ENCODE results near the gene COL18A1.

The COL18A1 gene

GRCh38 chr21:45358261-45358670, 46.7 kb upstream of the COL18A1 start:
- no peaks in the 10 kb centered on the region for H3K36me3 ChIP-seq (replicated peaks)
- DNase-seq = no peak
- TF ChIP-seq CTCF (IDR thresholded peaks at IDR 0.05; ENCODE audit: low read depth, low read length, missing control alignments) = no peak
- no peaks in the 10 kb centered on the region for H3K27me3 ChIP-seq (replicated peaks)
- in situ Hi-C loops (cut with HindIII; ENCODE audit: low pct_ligation_motif_present, low sequenced_read_pairs) = no loop called here
- H3K27ac ChIP-seq = no peak overlapping the region
- H3K4me3 ChIP-seq (ENCODE audit: low read depth, low read length) = no peak overlapping the region

GRCh38 chr21:45358711-45359310, 46.2 kb upstream of the COL18A1 start:
- Histone ChIP-seq H3K36me3 (replicated peaks) (no peaks in the 10 kb centered on the region), H3K27me3 (replicated peaks) (no peaks in the 10 kb centered on the region), H3K27ac (no peak overlapping the region), H3K4me3 (ENCODE audit: low read depth, low read length) (no peak overlapping the region)
- DNase-seq = no peak
- TF ChIP-seq CTCF (IDR thresholded peaks at IDR 0.05; ENCODE audit: low read depth, low read length, missing control alignments) = no peak
- in situ Hi-C loops (cut with HindIII; ENCODE audit: low pct_ligation_motif_present, low sequenced_read_pairs) = no loop called here

- no peaks in the 10 kb centered on the region for H3K36me3 ChIP-seq (replicated peaks)
Observed at GRCh38 chr21:45359451-45360217, 45.3 kb upstream of the COL18A1 start.

GRCh38 chr21:45361033-45361997, 43.6 kb upstream of the COL18A1 start:
- H3K27ac ChIP-seq = no peak overlapping the region
- in situ Hi-C loops (cut with HindIII; ENCODE audit: low pct_ligation_motif_present, low sequenced_read_pairs) = no loop called here
- DNase-seq = no peak
- H3K27me3 ChIP-seq (replicated peaks) = no peaks in the 10 kb centered on the region
- no peak overlapping the region for H3K4me3 ChIP-seq (ENCODE audit: low read depth, low read length)
- no peak for TF ChIP-seq CTCF (IDR thresholded peaks at IDR 0.05; ENCODE audit: low read depth, low read length, missing control alignments)
- no peaks in the 10 kb centered on the region for H3K36me3 ChIP-seq (replicated peaks)

More at GRCh38 chr21:45359451-45360217, 45.3 kb upstream of the COL18A1 start:
- Histone ChIP-seq H3K27me3 (replicated peaks) (no peaks in the 10 kb centered on the region), H3K4me3 (ENCODE audit: low read depth, low read length) (no peak overlapping the region), H3K27ac (no peak overlapping the region)
- no peak for TF ChIP-seq CTCF (IDR thresholded peaks at IDR 0.05; ENCODE audit: low read depth, low read length, missing control alignments)
- in situ Hi-C loops (cut with HindIII; ENCODE audit: low pct_ligation_motif_present, low sequenced_read_pairs) = no loop called here
- no peak for DNase-seq

- no peak for TF ChIP-seq CTCF (IDR thresholded peaks at IDR 0.05; ENCODE audit: low read depth, low read length, missing control alignments)
- H3K27ac ChIP-seq = no peak overlapping the region
- H3K4me3 ChIP-seq (ENCODE audit: low read depth, low read length) = no peak overlapping the region
- DNase-seq = no peak
- no peaks in the 10 kb centered on the region for H3K27me3 ChIP-seq (replicated peaks)
- in situ Hi-C loops (cut with HindIII; ENCODE audit: low pct_ligation_motif_present, low sequenced_read_pairs) = no loop called here
- no peaks in the 10 kb centered on the region for H3K36me3 ChIP-seq (replicated peaks)
Observed at GRCh38 chr21:45362077-45362747, 42.8 kb upstream of the COL18A1 start.
